NCI-H128 (cell line): ENCODE data around the gene NDRG4.

Experiments used
- DNase-seq: peaks from one replicate; lab custom pipeline; 2025; ENCODE audit not compliant: unreplicated experiment; lab: John Stamatoyannopoulos, UW

NDRG4 gene, protein sequence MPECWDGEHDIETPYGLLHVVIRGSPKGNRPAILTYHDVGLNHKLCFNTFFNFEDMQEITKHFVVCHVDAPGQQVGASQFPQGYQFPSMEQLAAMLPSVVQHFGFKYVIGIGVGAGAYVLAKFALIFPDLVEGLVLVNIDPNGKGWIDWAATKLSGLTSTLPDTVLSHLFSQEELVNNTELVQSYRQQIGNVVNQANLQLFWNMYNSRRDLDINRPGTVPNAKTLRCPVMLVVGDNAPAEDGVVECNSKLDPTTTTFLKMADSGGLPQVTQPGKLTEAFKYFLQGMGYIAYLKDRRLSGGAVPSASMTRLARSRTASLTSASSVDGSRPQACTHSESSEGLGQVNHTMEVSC

DNA sequence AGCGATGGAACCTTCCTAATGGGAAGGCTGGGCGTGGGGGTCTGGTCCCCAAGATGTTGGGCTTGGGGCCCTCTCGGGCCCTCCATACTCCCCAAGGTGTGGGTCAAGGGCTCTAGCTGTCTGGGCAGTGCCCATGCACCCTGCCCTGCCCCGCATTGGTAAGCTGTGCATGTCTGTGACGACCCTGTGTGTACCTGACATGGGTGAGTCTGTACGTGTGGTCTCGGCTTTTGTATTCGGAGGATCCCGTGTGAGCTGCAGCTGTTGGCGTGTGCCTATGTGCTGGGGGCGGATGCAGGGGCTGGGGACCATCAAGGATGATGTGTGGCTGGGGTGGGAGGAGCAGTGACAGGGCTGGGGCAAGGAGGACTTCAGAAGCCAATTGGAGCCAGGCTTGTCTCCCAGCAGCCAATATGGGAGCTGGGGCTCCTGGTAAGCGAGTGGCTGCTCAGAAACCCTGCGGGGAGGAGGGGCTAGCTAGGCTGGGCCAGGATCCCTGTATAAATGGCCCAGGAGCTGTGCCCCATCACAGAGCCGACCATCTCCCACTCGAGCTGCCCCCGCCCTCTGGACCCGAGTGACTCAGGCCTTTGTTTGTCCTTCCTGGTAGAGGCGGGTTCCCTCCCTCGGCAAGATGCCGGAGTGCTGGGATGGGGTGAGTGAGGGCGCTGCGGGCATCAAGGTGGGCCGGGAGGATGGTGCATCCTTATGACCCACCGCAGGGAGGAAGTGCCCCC lies at the start of gene NDRG4:
NDRG4 (plus strand) TSS at position 529 of the 737 bp plus-strand sequence; CDS start at position 635, 106 bp downstream.
- DNase-seq: peak; percentile 71

DNA sequence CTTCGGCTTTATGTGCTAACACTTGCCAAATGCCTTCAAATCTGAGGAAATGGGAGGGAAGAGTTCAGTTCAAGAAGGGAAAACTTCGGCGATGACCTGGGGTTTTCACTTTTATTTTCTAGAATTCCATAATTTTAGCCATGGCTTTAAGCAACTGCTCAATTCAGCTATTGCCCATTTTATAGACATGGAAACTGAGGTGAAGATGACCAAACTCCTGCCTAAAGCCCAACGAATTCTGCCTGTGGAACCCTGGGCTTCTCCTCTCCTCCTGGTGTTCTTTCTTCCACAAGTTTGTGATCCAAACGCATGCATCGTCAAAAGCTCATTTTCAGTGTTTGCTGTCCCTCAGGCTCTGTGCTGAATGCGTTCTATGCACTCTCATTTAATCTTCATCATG lies 49.4 kb upstream of the NDRG4 start:
- no peak for DNase-seq

DNA sequence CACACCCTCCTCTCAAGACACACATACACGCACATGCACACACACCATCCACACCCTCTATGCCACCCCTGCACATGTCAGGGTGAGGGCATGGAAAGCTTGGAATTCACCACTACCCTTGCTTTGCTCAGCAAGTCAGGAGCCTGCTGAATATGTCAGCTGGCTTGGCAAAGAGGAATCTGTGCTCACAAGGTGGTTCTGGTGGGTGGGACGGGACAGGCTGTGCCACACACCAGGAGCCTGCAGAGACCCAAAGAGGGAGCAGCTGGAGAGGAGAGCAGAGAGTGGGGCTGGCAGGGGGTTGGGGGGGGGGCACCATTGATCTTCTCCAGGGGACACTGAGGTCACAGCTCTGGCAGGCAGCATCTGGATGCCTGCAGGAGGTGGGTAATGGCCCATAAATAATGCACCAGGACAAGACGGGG lies 48.7 kb upstream of the NDRG4 start:
- no peak for DNase-seq

DNA sequence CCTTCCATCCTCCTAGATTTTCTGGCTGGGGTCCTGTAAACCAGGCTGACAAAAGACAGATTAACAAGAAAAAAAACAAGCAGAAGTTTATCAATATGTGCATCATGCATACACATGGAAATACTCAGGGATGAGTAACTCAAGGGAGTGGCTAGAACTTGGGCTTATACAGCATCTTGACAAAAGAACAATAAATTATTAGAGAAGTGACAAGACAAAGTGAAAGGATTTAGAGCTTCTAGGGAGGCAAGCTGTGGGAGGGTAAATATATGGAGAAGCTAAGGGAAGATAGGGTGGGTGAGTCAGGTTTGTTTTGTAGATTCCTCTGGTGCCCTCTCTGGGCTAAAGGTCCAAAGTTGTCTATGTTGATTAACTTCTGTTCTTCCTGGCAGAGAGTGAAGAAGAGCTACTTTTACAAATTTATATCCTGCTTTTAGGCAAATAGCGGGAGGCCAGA lies 48.0 kb upstream of the NDRG4 start:
- DNase-seq: no peak

DNA sequence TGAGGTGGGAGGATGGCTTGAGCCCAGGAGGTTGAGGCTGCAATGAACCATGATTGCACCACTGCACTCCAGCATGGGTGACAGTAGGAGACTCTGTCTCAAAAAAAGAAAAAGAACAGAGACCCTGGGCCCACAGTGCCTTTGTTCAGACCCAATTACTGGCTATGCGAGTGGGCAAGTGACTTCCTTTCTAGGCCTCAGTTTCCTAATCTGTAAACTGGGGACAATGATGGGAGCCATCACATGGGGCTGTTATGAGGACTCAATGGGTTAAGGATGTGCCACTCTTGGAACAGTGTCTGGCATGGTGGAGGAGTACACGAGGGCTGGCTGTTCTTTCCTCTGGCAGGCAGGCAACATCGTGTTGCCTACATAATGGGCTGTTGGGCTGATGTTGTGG lies 47.3 kb upstream of the NDRG4 start:
- DNase-seq: no peak

DNA sequence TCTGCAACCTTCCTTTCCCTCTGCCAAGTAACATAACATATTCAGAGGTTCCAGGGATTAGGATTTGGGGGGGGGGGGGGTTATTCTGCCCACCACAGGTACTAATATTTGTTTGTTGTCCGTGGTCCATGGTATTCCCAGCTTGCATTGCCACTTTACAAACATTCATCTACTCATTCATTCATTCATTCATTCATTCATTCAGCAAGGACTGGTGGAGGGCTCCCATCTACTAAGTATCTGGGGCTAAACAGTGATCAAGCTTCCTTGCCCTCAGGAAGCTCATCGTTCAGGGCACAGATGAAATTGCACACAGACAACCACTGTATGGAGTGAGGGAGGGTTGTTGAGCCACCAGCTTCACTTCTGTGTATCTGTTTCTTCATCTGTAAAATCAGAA lies 45.8 kb upstream of the NDRG4 start:
- no peak for DNase-seq

DNA sequence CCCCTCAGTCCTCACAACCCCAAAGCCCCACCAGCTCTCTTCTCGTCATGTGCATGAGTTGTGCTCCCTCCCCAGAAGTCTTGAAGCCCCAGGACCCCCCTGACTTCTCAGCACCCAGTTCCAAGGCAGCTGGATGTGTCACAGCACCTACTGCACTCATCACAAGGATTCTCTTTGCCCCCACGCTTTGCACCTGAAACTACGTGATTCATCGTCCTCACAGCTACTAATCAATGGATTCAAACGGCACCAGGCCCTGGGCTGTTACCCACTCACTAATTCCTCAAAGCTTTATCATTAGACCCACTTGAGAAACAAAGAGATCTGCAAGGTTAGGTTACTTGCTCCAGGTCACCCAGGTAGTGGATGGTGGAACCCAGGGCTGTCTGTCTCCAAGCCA lies 45.1 kb upstream of the NDRG4 start:
- DNase-seq: no peak

DNA sequence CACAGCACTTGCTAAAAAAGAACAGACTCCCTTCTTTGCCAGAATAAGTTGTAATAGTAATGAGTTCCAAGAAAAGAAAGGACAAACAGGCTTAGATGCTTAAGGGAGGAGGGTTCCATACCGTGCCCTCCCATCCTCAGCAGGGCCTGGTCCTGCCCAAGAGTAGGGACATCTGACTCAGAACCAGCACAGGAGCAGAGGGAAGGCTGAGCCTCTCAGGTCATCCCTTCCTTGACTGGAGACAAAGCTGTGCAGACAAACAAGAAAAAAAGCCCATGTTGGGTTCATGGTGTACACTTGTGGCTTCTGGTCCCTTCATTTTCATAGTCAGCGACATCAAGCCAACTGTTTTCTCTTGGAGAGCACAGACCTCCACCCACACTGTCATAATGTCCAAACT lies 44.2 kb upstream of the NDRG4 start:
- no peak for DNase-seq

DNA sequence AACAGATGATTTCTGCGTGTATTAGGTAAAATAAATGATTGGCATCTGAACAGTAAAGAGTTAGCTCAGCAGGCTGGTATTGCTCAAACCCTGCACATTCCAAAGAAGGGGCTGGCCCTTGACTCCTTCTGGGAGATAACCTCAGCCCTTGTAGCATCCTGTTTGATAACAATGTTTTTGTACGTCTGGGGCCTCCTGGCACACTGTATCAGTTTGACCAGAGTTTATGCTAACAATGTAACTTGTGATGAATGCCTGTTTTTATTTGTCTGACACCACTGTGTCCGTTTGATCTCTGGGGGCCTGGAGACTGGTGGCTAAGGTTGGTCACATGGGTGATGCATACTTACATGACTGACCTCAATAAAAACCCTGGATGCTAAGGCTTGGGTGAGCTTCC lies 43.8 kb upstream of the NDRG4 start:
- no peak for DNase-seq

DNA sequence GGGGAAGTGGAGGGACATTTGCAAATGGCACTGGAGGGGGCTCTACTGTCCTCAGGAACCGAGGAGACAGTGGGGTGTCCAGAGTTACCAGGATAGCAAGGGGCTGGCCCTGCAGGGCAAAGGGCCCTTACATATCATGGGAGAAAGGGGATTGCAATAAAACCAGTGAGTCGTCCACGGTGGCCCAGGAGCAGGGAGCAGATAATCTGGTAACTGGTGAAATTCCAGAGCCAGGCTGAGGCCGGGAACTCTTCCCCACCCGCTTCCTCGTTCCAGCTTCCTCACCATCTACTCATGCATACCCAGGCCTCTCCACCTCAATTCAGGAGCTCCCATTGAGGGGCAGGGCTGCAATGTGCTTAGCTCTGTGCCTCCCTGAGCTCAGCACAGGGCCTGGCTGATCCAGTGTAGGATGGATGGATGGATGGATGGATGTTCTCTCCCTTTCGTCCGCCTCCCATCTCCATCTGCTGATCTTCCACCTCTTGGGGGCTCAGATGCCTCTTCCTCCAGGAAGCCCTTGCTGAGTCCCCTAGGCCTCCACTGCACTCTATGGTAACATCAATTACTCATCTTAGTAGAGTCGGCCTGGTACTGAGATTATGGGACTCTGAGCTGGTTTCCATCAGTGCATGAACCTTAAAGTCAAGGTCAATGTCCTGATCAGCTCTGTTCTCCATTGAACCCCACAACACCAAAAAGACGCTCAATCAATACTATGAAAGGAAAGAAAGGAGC lies 41.2 kb upstream of the NDRG4 start:
- DNase-seq: no peak

DNA sequence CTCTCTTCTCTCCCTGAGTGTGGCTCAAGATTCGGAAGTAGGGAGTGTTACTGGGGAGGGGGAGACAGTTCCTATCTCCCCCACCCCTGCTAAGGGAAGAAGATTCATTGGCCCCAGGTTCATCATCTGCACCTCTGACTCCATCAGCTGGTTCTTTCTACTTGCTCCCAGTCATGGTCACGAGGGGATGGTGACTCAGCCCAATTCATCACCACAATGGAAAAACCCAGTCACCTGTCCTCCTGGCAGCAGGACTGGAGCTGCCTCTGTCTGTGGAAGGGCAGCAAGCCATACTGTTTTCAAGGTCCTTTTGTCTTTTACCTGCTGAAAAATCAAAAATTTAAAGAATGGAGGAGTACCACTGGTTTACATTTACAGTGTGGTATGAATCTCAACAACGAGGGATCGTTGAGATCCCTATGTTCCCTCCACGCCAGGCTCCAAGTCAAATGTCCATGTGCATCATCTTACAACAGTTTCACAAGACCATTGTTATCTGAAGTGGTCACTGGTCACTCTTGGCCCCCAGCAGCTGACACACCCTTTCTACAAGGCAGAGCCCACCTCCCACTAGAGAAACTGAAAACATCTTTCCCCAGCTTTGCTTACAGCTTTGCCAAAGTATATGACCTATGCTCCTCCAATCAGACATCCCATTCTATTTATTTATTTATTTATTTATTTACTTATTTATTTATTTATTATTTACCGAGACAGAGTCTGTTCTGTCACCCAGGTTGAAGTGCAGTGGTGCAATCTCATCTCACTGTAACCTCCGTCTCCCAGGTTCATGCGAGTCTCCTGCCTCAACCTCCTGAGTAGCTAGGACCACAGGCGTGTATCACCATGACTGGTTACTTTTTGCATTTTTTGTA lies 40.4 kb upstream of the NDRG4 start:
- no peak for DNase-seq

DNA sequence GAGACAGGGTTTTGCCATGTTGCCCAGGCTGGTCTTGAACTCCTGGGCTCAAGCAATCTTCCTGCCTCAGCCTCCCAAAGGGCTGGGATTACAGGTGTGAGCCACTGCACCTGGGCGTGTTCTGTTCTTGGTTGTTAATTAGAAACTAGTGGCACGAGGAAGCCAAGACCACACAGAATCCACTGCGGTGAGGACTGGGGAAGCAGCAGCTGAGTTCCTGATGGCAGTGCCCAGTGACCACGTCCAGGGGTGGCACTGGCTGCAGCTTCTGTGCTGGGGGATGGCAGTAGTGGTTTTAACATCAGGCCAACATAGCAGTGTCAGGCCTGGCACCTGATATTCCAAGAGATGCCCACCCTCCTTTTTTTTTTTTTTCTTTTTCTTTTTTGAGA lies 39.7 kb upstream of the NDRG4 start:
- DNase-seq: no peak

DNA sequence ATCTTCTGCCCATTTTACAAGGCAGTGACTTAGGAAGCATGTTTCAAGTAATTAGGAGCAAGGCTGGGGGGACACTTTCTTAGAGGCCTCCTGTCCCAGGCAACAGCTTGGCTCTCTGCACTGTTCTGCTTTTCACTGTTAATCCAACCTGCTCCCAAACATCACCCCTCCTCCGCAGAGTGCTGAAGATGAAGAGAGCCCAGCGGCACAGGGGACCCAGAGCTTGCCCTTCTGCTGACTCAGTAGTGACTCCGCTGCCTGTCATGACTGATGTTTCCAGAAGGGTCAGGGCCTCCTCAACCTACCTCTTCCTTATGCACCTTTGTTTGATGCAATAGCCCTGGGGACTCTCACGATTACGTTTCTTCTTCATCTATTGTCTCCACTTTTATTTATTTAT lies 38.9 kb upstream of the NDRG4 start:
- no peak for DNase-seq

DNA sequence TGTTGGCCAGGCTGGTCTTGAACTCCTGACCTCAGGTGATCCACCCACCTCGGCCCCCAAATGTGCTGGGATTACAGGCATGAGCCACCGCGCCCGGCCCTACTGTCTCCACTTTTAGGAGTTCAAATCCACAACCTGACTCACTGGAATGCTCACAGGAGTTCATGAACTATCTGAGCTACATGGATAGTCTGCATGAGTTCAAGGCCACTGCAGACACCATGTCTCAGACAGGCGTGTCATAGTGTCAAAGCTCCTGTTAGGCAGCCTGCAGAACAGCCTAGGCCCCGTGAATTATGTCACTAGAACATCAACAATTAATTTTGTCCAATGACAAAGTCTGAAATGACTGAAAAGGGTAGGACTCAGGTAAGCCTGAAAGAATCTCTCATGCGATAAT lies 38.3 kb upstream of the NDRG4 start:
- DNase-seq: no peak

DNA sequence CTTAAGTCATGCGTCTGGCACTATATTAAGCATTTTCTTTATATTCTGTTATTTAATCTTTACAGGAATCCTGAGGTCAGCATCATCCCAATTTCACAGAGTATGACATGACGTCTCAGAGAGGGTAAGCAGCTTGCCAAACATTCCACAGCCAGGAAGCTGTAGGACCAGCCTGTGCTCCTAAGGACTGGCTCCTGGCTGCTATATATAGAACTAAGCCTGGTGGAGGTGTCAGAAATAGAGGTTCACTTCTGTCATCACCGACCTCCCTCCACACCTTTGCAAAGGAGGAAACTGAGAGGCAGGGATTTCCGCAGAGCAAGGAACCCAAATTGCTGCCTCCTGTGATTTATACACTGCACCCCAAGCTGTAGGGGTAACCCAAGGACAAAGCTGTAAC lies 37.9 kb upstream of the NDRG4 start:
- DNase-seq: no peak

DNA sequence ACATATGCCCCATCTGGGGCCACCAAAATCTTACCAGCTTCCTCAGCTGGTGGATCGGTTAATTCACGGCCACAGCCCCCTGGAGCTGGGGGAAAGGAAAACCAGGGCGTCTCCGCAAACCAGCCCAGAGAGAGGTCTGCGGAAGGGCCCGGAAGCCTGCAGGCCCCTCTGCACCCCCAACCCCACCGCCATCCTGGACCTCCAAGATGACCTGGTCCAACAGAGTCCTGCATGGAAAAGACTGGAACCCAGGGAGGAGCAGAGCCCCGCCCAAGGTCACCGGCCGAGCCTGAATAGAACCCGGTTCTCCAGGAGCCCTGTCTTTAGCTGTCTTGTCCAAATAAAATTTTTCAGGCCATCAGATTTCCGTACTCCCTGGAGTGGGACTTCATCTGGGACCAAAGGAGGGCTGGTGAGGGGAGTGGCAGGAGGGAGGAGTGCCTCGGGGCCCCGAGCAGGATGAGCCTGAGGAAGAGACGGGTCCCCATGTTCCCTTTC lies 37.4 kb upstream of the NDRG4 start:
- DNase-seq: no peak

DNA sequence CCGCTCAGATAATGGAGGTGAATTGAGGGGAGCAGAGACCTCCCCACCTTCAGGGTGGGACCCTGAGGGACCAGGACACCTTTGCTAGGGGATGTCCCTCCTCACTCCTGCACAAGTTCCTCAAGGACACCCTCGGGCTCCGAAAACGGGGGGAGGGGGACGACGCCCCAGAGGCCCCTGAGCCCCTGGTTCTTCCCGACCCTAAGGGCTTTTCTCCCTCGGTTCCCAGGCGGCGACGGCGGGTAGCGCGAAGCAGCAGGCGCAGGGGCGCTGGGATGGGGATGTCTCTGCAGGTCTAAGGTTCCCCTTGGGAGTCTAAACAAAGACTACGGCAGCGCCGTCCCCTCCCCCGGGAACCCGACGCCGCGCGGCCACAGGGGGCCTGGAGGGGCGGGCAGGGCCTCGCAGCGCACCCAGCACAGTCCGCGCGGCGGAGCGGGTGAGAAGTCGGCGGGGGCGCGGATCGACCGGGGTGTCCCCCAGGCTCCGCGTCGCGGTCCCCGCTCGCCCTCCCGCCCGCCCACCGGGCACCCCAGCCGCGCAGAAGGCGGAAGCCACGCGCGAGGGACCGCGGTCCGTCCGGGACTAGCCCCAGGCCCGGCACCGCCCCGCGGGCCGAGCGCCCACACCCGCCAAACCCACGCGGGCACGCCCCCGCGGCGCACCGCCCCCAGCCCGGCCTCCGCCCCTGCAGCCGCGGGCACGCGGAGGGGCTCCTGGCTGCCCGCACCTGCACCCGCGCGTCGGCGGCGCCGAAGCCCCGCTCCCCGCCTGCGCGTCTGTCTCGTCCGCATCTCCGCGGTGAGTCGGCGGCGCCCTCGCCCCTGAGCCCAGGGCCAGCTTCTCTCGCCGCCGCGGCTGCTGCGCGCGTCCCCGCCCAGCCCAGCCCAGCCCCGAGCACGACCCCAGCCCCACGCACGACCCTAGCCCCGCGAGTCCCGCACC lies 36.7 kb upstream of the NDRG4 start:
- no peak for DNase-seq

DNA sequence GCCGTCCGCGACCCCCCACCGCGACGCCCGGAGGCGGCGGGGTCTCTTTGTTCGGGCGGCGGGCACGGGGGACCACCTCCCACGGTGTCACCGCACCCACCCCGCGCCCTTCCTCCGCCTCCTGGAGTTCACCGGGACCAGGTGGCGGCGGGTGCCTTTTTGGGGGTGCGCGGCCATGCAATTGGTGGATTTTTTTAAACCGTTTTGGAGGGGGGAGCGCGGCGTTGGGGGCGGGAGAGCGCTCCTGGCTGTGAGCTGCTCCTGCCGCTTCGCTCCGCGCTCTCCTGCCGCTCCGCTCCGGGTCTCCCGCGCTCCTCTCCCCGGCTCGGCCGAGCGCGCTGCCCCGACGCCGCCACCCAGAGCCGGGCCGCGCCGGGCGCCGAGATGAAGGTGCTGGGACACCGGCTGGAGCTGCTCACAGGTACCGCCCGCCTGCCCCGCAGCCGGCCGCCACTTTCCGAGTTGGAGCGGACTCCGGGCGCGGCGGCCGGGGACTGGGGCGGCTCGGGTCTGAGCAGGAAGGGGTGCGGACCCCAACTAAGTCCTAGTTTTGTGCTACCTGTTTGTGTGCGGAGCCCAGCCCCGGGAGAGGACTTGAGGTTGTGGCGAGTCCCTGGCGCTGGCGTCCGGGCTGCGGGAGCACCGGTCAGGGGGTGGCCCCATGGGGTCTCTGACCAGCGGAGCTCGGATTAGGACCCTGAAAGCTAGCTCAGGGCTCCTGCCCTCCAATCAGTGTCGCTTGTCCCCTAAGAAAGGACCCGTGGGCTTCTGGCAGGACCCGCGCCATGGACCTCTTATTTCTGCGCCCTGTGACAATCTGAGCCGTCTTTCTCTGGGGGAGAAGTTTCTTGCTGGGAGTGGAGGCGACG lies 35.7 kb upstream of the NDRG4 start:
- DNase-seq: no peak
